K562 (cell line): ENCODE measurements around the gene LGALS16. TPM values are rescaled to one million over a fixed set of nuclear protein-coding genes. Genes with fewer than 3 reads are reported as not detected.

Experiments
- ATAC-seq: fragments of 200-7000 bp; cut with Tn5 transposase; 3 replicates; pipeline ENCODE4 v1.9.1; 2020; ENCODE audit warnings: moderate library complexity
- BruUV-seq: library from RNA; stranded (reverse); fragments of 400-500 nt; replicated peaks from 2 replicates; lab custom pipeline; 2021; lab: Mats Ljungman, UMichigan
- CTCF ChIA-PET: fragments of 300-600 bp; formaldehyde crosslinking; extraction: SDS; loops from one replicate; lab custom pipeline; 2021; ENCODE audit warnings: low intra/inter-chr PET ratio; lab: Yijun Ruan, JAX
- POLR2A ChIA-PET: fragments of 300-600, 350-650 bp; sonication (Branson Sonifier 250); formaldehyde crosslinking; extraction: SDS; loops from one replicate; lab custom pipeline; 2021; ENCODE audit warnings: antibody characterized with exemption, inconsistent platforms; lab: Yijun Ruan, JAX
- DNase-seq, 4 experiments: peaks; one replicate each; pipeline versions ENCODE4 v3.0.0 to v3.0.0-alpha.2; 2011 to 2018; ENCODE audit warnings: low spot score in 3 of 4, mixed read lengths in 3 of 4; ENCODE audit errors: extremely low read depth in 1 of 4
- FAIRE-seq: peaks from 2 replicates; lab custom pipeline; 2011; peaks lifted over from hg19 to GRCh38; lab: Jason Lieb, UNC
- H2AFZ ChIP-seq: 2 replicates; pipeline ENCODE4 v1.6.0; 2011; ENCODE audit warnings: low read depth, low read length, control low read depth, inconsistent platforms
- H3K27ac ChIP-seq: fragments of 200-600 bp; 3 replicates; pipeline ENCODE4 v1.8.0; 2011; ENCODE audit warnings: low read depth, mild to moderate bottlenecking, control low read depth, inconsistent platforms, low read length, moderate library complexity, mixed read lengths; ENCODE audit errors: extremely low read depth
- H3K27me3 ChIP-seq, 2 experiments: fragments of 300-600 bp in 1 of 2; 2 replicates in 1 of 2; 3 replicates in 1 of 2; pipeline versions ENCODE4 v1.6.0 to v1.8.0; 2011; ENCODE audit warnings: inconsistent platforms in 2 of 2, low read length in 2 of 2, mild to moderate bottlenecking in 1 of 2, mixed read lengths in 1 of 2, moderate library complexity in 1 of 2; ENCODE audit not compliant: control insufficient read depth in 2 of 2, insufficient read depth in 2 of 2
- H3K36me3 ChIP-seq: fragments of 300-600 bp; 3 replicates; pipeline ENCODE4 v1.8.0; 2011; ENCODE audit warnings: mild to moderate bottlenecking, low read length, inconsistent platforms; ENCODE audit not compliant: control insufficient read depth, insufficient read depth
- H3K4me1 ChIP-seq, 2 experiments: fragments of 200-600 bp in 1 of 2; replicated peaks in 1 of 2; 2 replicates in 1 of 2; 3 replicates in 1 of 2; pipeline versions ENCODE4 v1.5.1 to v1.8.0; 2011; ENCODE audit warnings: inconsistent platforms in 2 of 2, low read length in 2 of 2, mild to moderate bottlenecking in 1 of 2, mixed read lengths in 1 of 2, moderate library complexity in 1 of 2; ENCODE audit not compliant: control insufficient read depth in 2 of 2, insufficient read depth in 2 of 2
- H3K4me2 ChIP-seq: 2 replicates; pipeline ENCODE4 v1.6.1; 2011; ENCODE audit warnings: low read length, control low read depth, inconsistent platforms, mixed read lengths; ENCODE audit not compliant: insufficient read depth
- H3K4me3 ChIP-seq: fragments of 200-600 bp; sonication (generic), shearing (Covaris generic); 2 replicates; pipeline ENCODE4 v1.5.1; 2016; ENCODE audit warnings: control low read depth, inconsistent platforms
- H3K79me2 ChIP-seq: fragments of 200-600 bp; 3 replicates; pipeline ENCODE4 v1.8.0; 2011; ENCODE audit warnings: low read length, inconsistent platforms; ENCODE audit not compliant: control insufficient read depth, insufficient read depth
- H3K9ac ChIP-seq, 2 experiments: 2 replicates each; pipeline versions ENCODE4 v1.6.0 to v1.6.1; 2011; ENCODE audit warnings: low read depth in 2 of 2, low read length in 2 of 2, control low read depth in 1 of 2, inconsistent platforms in 1 of 2, mild to moderate bottlenecking in 1 of 2, mixed read lengths in 1 of 2; ENCODE audit not compliant: insufficient read depth in 1 of 2
- H3K9me1 ChIP-seq: one replicate; pipeline ENCODE4 v1.6.0; 2011; ENCODE audit warnings: inconsistent platforms, mild to moderate bottlenecking, low read length, moderate library complexity; ENCODE audit not compliant: control insufficient read depth, insufficient read depth
- H3K9me3 ChIP-seq: replicated peaks from 2 replicates; pipeline ENCODE4 v1.5.1; 2011; ENCODE audit warnings: low read depth, low read length, inconsistent platforms; ENCODE audit not compliant: control insufficient read depth, insufficient read depth
- H4K20me1 ChIP-seq: replicated peaks from 2 replicates; pipeline ENCODE4 v1.6.1; 2011; ENCODE audit warnings: low read length, inconsistent platforms, mixed read lengths; ENCODE audit not compliant: control insufficient read depth, insufficient read depth
- FOXA1 ChIP-seq: fragments of 450-650 bp; IDR thresholded peaks from 2 replicates; pipeline ENCODE4 v1.6.1; 2016; ENCODE audit warnings: mild to moderate bottlenecking, borderline replicate concordance
- GTF2F1 ChIP-seq: IDR thresholded peaks from 2 replicates; pipeline ENCODE4 v1.6.1; 2011; ENCODE audit warnings: low read depth, low read length, improper control_type of control experiment
- ZNF717 ChIP-seq: fragments of 250-450 bp; sonication (Bioruptor Pico); IDR thresholded peaks from 2 replicates; pipeline ENCODE4 v1.5.0; 2021
- WGBS: fragments of 100-300 bp; shearing (Covaris generic); methylation state at CpG from one replicate; pipeline ENCODE4 v1.1.6; 2016; ENCODE audit warnings: low coverage, mixed read lengths; ENCODE audit not compliant: insufficient coverage; ENCODE audit errors: missing lambda C conversion rate; 5-methylcytosine and 5-hydroxymethylcytosine counted together
- in situ Hi-C: fragments of 300-500 bp; cut with MboI; formaldehyde crosslinking; loops from 4 replicates; pipeline ENCODE4 v1.15.0; 2018; ENCODE audit warnings: inconsistent platforms, mixed read lengths
- intact Hi-C: fragments of 100-400 bp; cut with micrococcal nuclease; formaldehyde crosslinking; loops from 2 replicates; pipeline ENCODE4 v1.14.2; 2022
- polyA plus RNA-seq, 8 experiments: library from polyadenylated mRNA; depleted of rRNA in 4 of 8; stranded (reverse) in 5 of 8; unstranded in 3 of 8; fragments of >200 nt; fragmentation: Nextera tagmentation in 2 of 8; fragmentation: Illumina TruSeq in 1 of 8; extraction: Ambion mirVana in 2 of 8; extraction: Trizol in 1 of 8; gene quantifications; 2 replicates each; pipeline versions ENCODE4 v1.2.1 to v1.2.3, GENCODE V29; 2011 to 2014; ENCODE audit warnings: inconsistent platforms in 1 of 8, missing spikeins in 1 of 8
- total RNA-seq, 7 experiments: library from RNA; depleted of rRNA in 6 of 7; stranded (reverse); fragments of >200 nt in 6 of 7; fragmentation: Illumina TruSeq in 2 of 7; extraction: Trizol in 2 of 7; gene quantifications; 2 replicates each; pipeline versions ENCODE4 v1.2.1 to v1.2.3, GENCODE V29; 2011 to 2021; ENCODE audit warnings: low replicate concordance in 1 of 7
- TF ChIP-seq, protein P1 (sequence below): sonication (generic); formaldehyde crosslinking; IDR thresholded peaks from 2 replicates; pipeline ENCODE4 v1.9.0; 2022; ENCODE audit warnings: mild to moderate bottlenecking, missing genetic modification reagents
- TF ChIP-seq, protein P2 (sequence below): sonication (generic); formaldehyde crosslinking; IDR thresholded peaks from 2 replicates; pipeline ENCODE4 v1.8.0; 2023; ENCODE audit warnings: mild to moderate bottlenecking, missing genetic modification reagents

The LGALS16 gene
- total and polyA plus RNA-seq, 9 of the 15 experiments (the other 6 are each of a cell fraction or from before 2014, with no cell fraction given): not detected

DNA sequence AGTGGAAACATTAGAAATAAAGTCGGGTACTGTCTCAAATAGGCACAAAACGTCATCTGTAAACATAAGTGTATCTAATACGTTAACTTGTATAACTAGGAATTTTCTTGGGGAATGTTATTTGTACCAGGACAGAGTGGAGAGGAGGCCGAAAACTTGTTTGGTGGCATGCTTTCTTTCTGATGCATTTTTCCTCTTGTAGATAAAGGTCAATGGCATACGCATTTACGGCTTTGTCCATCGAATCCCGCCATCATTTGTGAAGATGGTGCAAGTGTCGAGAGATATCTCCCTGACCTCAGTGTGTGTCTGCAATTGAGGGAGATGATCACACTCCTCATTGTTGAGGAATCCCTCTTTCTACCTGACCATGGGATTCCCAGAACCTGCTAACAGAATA, 48.7 kb upstream of the LGALS16 start:
- in situ Hi-C loops: no loop called here
- no peak for FAIRE-seq
- Histone ChIP-seq H4K20me1 (no peaks in the 10 kb centered on the region), H3K4me3 (no peak overlapping the region), H3K9me1 (no peaks in the 10 kb centered on the region), H3K4me2 (no peak overlapping the region), H3K27ac (no peak overlapping the region), H3K9me3 (no peaks in the 10 kb centered on the region), H3K27me3 (peaks cover 16 to 24% of the 10 kb centered on the region in 2 experiments), H3K36me3 (no peaks in the 10 kb centered on the region), H3K9ac (no peak overlapping the region), H3K4me1 (no peaks in the 10 kb centered on the region), H3K79me2 (no peaks in the 10 kb centered on the region), H2AFZ (no peak overlapping the region)
- CTCF ChIA-PET: no interaction called here
- no peak for ATAC-seq
- no TSS peak for BruUV-seq
- DNase-seq: no peak
- intact Hi-C loops: no loop called here
- WGBS: 2% methylated on average over 9 of the region's 9 CpGs
- TF ChIP-seq GTF2F1 (no peak), ZNF717 (no peak), FOXA1 (no peak)
- TF ChIP-seq, protein P1, sequence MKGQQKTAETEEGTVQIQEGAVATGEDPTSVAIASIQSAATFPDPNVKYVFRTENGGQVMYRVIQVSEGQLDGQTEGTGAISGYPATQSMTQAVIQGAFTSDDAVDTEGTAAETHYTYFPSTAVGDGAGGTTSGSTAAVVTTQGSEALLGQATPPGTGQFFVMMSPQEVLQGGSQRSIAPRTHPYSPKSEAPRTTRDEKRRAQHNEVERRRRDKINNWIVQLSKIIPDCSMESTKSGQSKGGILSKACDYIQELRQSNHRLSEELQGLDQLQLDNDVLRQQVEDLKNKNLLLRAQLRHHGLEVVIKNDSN (CRISPR knock-in tag): no peak
- TF ChIP-seq, protein P2, sequence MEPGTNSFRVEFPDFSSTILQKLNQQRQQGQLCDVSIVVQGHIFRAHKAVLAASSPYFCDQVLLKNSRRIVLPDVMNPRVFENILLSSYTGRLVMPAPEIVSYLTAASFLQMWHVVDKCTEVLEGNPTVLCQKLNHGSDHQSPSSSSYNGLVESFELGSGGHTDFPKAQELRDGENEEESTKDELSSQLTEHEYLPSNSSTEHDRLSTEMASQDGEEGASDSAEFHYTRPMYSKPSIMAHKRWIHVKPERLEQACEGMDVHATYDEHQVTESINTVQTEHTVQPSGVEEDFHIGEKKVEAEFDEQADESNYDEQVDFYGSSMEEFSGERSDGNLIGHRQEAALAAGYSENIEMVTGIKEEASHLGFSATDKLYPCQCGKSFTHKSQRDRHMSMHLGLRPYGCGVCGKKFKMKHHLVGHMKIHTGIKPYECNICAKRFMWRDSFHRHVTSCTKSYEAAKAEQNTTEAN: no peak
- TF ChIP-seq, all 486 proteins: peak for 0
- POLR2A ChIA-PET: no interaction called here
